Trophoblast cell (in vitro differentiated cells and primary cell): ENCODE data around the gene SDS.
"Not testable (repeated sequence)": the region's sequence is repeated elsewhere in the genome, so short reads cannot be mapped to it uniquely, and the experiment has no call there.

Experiments
- DNase-seq, 2 donors: peaks; one replicate each; pipeline ENCODE4 v3.0.0-alpha.2; 2016
- H2AFZ ChIP-seq: 2 replicates; pipeline ENCODE4 v1.6.1; 2013; ENCODE audit warnings: low read length, moderate library complexity, mild to moderate bottlenecking; ENCODE audit not compliant: insufficient read depth, poor library complexity
- H2AK5ac ChIP-seq: 2 replicates; pipeline ENCODE4 v1.6.1; 2013; ENCODE audit warnings: mild to moderate bottlenecking, low read length
- H2BK120ac ChIP-seq: 2 replicates; pipeline ENCODE4 v1.6.1; 2013; ENCODE audit warnings: low read length, mild to moderate bottlenecking, moderate library complexity; ENCODE audit not compliant: insufficient read depth, poor library complexity
- H2BK12ac ChIP-seq: 2 replicates; pipeline ENCODE4 v1.6.1; 2013; ENCODE audit warnings: mild to moderate bottlenecking, low read length, moderate library complexity
- H2BK5ac ChIP-seq: 2 replicates; pipeline ENCODE4 v1.6.1; 2013; ENCODE audit warnings: low read length, low read depth, moderate library complexity, mild to moderate bottlenecking; ENCODE audit not compliant: poor library complexity
- H3K14ac ChIP-seq: 2 replicates; pipeline ENCODE4 v1.6.1; 2013; ENCODE audit warnings: mild to moderate bottlenecking, low read length
- H3K18ac ChIP-seq: 2 replicates; pipeline ENCODE4 v1.6.1; 2013; ENCODE audit warnings: mild to moderate bottlenecking, low read length
- H3K23ac ChIP-seq: 2 replicates; pipeline ENCODE4 v1.6.1; 2013; ENCODE audit warnings: low read length
- H3K27ac ChIP-seq: 2 replicates; pipeline ENCODE4 v1.5.1; 2013; ENCODE audit warnings: low read depth, mild to moderate bottlenecking, inconsistent platforms, low read length, moderate library complexity
- H3K27me3 ChIP-seq: 2 replicates; pipeline ENCODE4 v1.6.1; 2013; ENCODE audit warnings: inconsistent platforms, mild to moderate bottlenecking, low read length, moderate library complexity; ENCODE audit not compliant: insufficient read depth
- H3K36me3 ChIP-seq, 2 experiments: 1 replicate in 1 of 2; 2 replicates in 1 of 2; pipeline ENCODE4 v1.6.1; 2013; ENCODE audit warnings: low read length in 2 of 2, mild to moderate bottlenecking in 2 of 2, moderate library complexity in 1 of 2; ENCODE audit not compliant: insufficient read depth in 2 of 2, control insufficient read depth in 1 of 2
- H3K4ac ChIP-seq: 2 replicates; pipeline ENCODE4 v1.6.1; 2013; ENCODE audit warnings: low read depth, mild to moderate bottlenecking, low read length, moderate library complexity
- H3K4me1 ChIP-seq, 2 experiments: 1 replicate in 1 of 2; 2 replicates in 1 of 2; pipeline ENCODE4 v1.6.1; 2013; ENCODE audit warnings: low read length in 2 of 2, mild to moderate bottlenecking in 2 of 2, moderate library complexity in 1 of 2; ENCODE audit not compliant: insufficient read depth in 2 of 2, control insufficient read depth in 1 of 2
- H3K4me2 ChIP-seq: 2 replicates; pipeline ENCODE4 v1.6.1; 2013; ENCODE audit warnings: inconsistent platforms, mild to moderate bottlenecking, low read length, moderate library complexity
- H3K4me3 ChIP-seq: 2 replicates; pipeline ENCODE4 v1.5.1; 2013; ENCODE audit warnings: mild to moderate bottlenecking, low read depth, low read length, inconsistent platforms
- H3K79me1 ChIP-seq: one replicate; pipeline ENCODE4 v1.6.1; 2013; ENCODE audit warnings: low read length
- H3K79me2 ChIP-seq: 2 replicates; pipeline ENCODE4 v1.6.1; 2013; ENCODE audit warnings: low read length, mild to moderate bottlenecking; ENCODE audit not compliant: control insufficient read depth, insufficient read depth, poor library complexity
- H3K9ac ChIP-seq: 2 replicates; pipeline ENCODE4 v1.6.1; 2013; ENCODE audit warnings: mild to moderate bottlenecking, low read length
- H3K9me3 ChIP-seq: 2 replicates; pipeline ENCODE4 v1.6.1; 2013; ENCODE audit warnings: low read depth, mild to moderate bottlenecking, control low read depth, inconsistent platforms, low read length; ENCODE audit not compliant: insufficient read depth
- H4K12ac ChIP-seq: 2 replicates; pipeline ENCODE4 v1.6.1; 2013; ENCODE audit warnings: low read depth, mild to moderate bottlenecking, low read length, moderate library complexity
- H4K8ac ChIP-seq: 2 replicates; pipeline ENCODE4 v1.6.1; 2013; ENCODE audit warnings: low read depth, mild to moderate bottlenecking, low read length, moderate library complexity
- H4K91ac ChIP-seq: one replicate; pipeline ENCODE4 v1.6.1; 2013; ENCODE audit warnings: low read depth, mild to moderate bottlenecking, low read length, moderate library complexity
- WGBS: extraction: QIAGEN DNeasy Blood & Tissue Kit; methylation state at CpG from one replicate; pipeline ENCODE4 v1.1.7; 2013; ENCODE audit warnings: missing lambda C conversion rate; ENCODE audit not compliant: insufficient read length, insufficient coverage; ENCODE audit errors: extremely low coverage; 5-methylcytosine and 5-hydroxymethylcytosine counted together

Gene SDS

GRCh38 chr12:113358381-113359132 lies 45.1 kb downstream of the SDS start, which contains the start of gene PLBD2:
Gene PLBD2, plus strand, starts transcription at chr12:113358587. Its CDS starts 14 bp downstream, at chr12:113358601.
- H2AK5ac ChIP-seq, result no peak within 1 kb of the TSS
- H2BK12ac ChIP-seq, result peak within 1 kb of the TSS; percentile 24
- peak within 1 kb of the TSS; percentile 77 for H3K14ac ChIP-seq
- no peaks in the 10 kb centered on the region for H3K27me3 ChIP-seq
- peak within 1 kb of the TSS; percentile 80 for H3K4me2 ChIP-seq
- peak within 1 kb of the TSS; percentile 94 for H2AFZ ChIP-seq
- H4K8ac ChIP-seq, result peak within 1 kb of the TSS; percentile 88
- no peak within 1 kb of the TSS for H2BK5ac ChIP-seq
- H3K79me1 ChIP-seq, result peaks cover 6% of the 10 kb centered on the region
- H3K9me3 ChIP-seq, result no peaks in the 10 kb centered on the region
- peak within 1 kb of the TSS; percentile 74 for H3K18ac ChIP-seq
- H3K79me2 ChIP-seq, result peaks cover 5% of the 10 kb centered on the region
- H3K9ac ChIP-seq, result peak within 1 kb of the TSS; percentile 28
- peak within 1 kb of the TSS; percentile 13 for H3K4ac ChIP-seq
- no peak within 1 kb of the TSS for H3K23ac ChIP-seq
- peak within 1 kb of the TSS; percentile 58 for H2BK120ac ChIP-seq
- DNase-seq, result peak; percentile 95 to 96
- no peak within 1 kb of the TSS for H3K27ac ChIP-seq
- WGBS, result no CpG with 5 or more reads among the region's 67 CpGs
- peaks cover 7 to 12% of the 10 kb centered on the region in 2 experiments for H3K4me1 ChIP-seq
- peak within 1 kb of the TSS; percentile 74 for H4K12ac ChIP-seq
- peak within 1 kb of the TSS; percentile 48 for H4K91ac ChIP-seq
- peaks cover 0 to 3% of the 10 kb centered on the region in 2 experiments for H3K36me3 ChIP-seq
- peak within 1 kb of the TSS; percentile 89 for H3K4me3 ChIP-seq

DNA sequence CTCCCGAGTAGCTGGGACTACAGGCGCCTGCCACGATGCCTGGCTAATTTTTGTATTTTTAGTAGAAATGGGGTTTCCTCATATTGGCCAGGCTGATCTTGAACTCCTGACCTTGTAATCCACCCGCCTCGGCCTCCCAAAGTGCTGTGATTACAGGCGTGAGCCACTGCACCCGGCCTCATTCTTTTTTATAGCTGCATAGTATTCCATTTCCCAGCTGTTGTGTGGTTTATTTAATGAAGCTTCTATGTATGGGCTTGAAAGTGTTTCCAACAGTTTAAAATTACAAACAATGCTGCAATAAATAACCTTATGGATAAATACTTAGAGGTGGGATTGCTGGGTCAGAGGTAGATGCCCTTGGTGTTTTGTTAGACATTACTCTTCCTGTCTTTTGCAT lies 49.5 kb downstream of the SDS start:
- not testable (repeated sequence) for H2BK5ac ChIP-seq, H2BK12ac ChIP-seq, H3K27me3 ChIP-seq, DNase-seq, H3K79me1 ChIP-seq, H3K9ac ChIP-seq, H2AK5ac ChIP-seq, H4K8ac ChIP-seq, H3K23ac ChIP-seq, H3K27ac ChIP-seq, H3K36me3 ChIP-seq, H4K12ac ChIP-seq, H3K4me2 ChIP-seq, H3K18ac ChIP-seq, H3K4me1 ChIP-seq, H3K14ac ChIP-seq, H4K91ac ChIP-seq, H3K9me3 ChIP-seq, H2BK120ac ChIP-seq, H3K79me2 ChIP-seq, H3K4ac ChIP-seq, H2AFZ ChIP-seq, H3K4me3 ChIP-seq
- no CpG with 5 or more reads among the region's 7 CpGs for WGBS

GRCh38 chr12:113351089-113351488 lies 52.6 kb downstream of the SDS start:
- Histone ChIP-seq H2AK5ac (no peak overlapping the region), H2BK5ac (no peak overlapping the region), H3K79me1 (no peaks in the 10 kb centered on the region), H3K4me3 (no peak overlapping the region), H3K4ac (no peak overlapping the region), H4K8ac (no peak overlapping the region), H2AFZ (no peak overlapping the region), H3K9me3 (no peaks in the 10 kb centered on the region), H3K79me2 (no peaks in the 10 kb centered on the region), H3K27ac (no peak overlapping the region), H3K18ac (no peak overlapping the region), H3K4me1 (no peaks in the 10 kb centered on the region), H3K27me3 (no peaks in the 10 kb centered on the region), H3K9ac (no peak overlapping the region), H4K91ac (no peak overlapping the region), H3K23ac (no peak overlapping the region), H3K36me3 (no peaks in the 10 kb centered on the region), H2BK120ac (no peak overlapping the region), H3K4me2 (no peak overlapping the region), H2BK12ac (no peak overlapping the region), H4K12ac (no peak overlapping the region), H3K14ac (no peak overlapping the region)
- peak in 1 of 2 donors; percentile 29 for DNase-seq

DNA sequence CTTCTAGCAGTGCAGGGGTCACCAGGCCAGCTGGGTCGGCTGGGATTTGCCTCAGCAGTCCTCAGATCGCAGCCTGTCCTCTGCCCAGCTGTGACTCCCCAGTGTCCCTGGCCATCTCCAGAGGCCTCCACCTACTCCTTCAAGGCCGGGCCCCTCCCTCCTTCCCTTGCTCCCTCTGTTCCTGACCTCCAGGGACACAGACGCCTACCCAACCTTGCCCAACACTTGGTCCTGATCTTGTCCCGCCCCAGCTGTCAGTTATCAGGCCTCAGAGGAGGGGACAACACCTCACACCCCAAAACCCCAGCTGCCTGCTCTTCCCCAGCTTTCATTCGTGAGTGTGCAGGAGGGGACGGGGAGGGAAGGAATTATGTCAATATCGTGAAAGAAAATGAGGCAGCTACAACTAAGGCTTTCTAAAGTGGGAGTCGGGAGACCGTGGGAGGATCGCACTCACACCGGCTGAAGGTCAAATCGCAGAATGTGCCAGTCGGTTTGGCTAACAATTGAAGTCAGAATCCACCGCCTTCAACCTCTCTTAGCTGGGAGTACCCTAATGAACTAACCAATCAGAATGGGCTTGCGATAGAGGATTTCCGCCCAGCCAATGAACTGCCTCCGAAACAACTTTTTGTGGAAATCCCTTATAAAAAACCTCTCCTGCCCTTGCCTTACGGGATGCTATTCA lies 54.7 kb downstream of the SDS start:
- no CpG with 5 or more reads among the region's 19 CpGs for WGBS
- no peak overlapping the region for H3K27ac ChIP-seq
- no peak overlapping the region for H2AFZ ChIP-seq
- H3K18ac ChIP-seq, result no peak overlapping the region
- no peak overlapping the region for H2BK120ac ChIP-seq
- no peaks in the 10 kb centered on the region for H3K79me2 ChIP-seq
- no peak for DNase-seq
- H2BK12ac ChIP-seq, result no peak overlapping the region
- H3K4me2 ChIP-seq, result no peak overlapping the region
- H3K4me1 ChIP-seq, result no peaks in the 10 kb centered on the region
- no peak overlapping the region for H3K4me3 ChIP-seq
- H4K91ac ChIP-seq, result no peak overlapping the region
- H3K4ac ChIP-seq, result no peak overlapping the region
- H3K23ac ChIP-seq, result no peak overlapping the region
- no peaks in the 10 kb centered on the region for H3K79me1 ChIP-seq
- no peak overlapping the region for H3K14ac ChIP-seq
- H3K36me3 ChIP-seq, result no peaks in the 10 kb centered on the region
- H4K12ac ChIP-seq, result no peak overlapping the region
- H3K27me3 ChIP-seq, result no peaks in the 10 kb centered on the region
- H2AK5ac ChIP-seq, result no peak overlapping the region
- H2BK5ac ChIP-seq, result no peak overlapping the region
- H3K9me3 ChIP-seq, result no peaks in the 10 kb centered on the region
- no peak overlapping the region for H3K9ac ChIP-seq
- H4K8ac ChIP-seq, result no peak overlapping the region
